ENCODE data around the gene ANKRD40.

Gene ANKRD40

DNA sequence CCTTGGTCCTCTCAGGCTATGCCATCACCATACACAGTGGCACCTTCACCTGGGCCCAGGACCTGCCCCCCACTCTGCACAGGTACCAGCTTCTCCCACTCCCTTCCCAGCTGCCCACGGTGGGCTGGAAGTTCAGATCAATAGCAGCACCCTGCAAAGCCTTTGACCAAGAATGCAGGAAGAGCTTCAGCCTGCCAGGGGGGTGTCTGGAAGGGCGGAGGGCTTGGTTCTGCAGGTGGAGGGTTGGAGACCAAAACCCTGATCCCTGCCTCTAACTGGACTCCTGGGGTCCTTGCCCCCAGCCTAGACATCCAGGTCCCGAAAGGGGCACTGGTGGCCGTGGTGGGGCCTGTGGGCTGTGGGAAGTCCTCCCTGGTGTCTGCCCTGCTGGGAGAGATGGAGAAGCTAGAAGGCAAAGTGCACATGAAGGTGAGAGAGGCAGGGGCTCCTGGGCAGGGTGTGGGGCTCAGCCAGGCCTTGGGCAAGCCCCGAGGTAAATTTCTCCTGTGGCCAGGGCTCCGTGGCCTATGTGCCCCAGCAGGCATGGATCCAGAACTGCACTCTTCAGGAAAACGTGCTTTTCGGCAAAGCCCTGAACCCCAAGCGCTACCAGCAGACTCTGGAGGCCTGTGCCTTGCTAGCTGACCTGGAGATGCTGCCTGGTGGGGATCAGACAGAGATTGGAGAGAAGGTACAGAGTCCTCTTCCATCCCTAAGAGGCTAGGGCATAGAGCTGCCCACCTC, 38.7 kb downstream of the ANKRD40 start:
- ATAC-seq, result no peak; the same call in 2 of the 3 replicates
- TF ChIP-seq, protein P1, sequence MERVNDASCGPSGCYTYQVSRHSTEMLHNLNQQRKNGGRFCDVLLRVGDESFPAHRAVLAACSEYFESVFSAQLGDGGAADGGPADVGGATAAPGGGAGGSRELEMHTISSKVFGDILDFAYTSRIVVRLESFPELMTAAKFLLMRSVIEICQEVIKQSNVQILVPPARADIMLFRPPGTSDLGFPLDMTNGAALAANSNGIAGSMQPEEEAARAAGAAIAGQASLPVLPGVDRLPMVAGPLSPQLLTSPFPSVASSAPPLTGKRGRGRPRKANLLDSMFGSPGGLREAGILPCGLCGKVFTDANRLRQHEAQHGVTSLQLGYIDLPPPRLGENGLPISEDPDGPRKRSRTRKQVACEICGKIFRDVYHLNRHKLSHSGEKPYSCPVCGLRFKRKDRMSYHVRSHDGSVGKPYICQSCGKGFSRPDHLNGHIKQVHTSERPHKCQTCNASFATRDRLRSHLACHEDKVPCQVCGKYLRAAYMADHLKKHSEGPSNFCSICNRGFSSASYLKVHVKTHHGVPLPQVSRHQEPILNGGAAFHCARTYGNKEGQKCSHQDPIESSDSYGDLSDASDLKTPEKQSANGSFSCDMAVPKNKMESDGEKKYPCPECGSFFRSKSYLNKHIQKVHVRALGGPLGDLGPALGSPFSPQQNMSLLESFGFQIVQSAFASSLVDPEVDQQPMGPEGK (CRISPR knock-in tag; IDR thresholded peaks at IDR 0.05; ENCODE audit: borderline replicate concordance), result no peak
- TF ChIP-seq, protein P2, sequence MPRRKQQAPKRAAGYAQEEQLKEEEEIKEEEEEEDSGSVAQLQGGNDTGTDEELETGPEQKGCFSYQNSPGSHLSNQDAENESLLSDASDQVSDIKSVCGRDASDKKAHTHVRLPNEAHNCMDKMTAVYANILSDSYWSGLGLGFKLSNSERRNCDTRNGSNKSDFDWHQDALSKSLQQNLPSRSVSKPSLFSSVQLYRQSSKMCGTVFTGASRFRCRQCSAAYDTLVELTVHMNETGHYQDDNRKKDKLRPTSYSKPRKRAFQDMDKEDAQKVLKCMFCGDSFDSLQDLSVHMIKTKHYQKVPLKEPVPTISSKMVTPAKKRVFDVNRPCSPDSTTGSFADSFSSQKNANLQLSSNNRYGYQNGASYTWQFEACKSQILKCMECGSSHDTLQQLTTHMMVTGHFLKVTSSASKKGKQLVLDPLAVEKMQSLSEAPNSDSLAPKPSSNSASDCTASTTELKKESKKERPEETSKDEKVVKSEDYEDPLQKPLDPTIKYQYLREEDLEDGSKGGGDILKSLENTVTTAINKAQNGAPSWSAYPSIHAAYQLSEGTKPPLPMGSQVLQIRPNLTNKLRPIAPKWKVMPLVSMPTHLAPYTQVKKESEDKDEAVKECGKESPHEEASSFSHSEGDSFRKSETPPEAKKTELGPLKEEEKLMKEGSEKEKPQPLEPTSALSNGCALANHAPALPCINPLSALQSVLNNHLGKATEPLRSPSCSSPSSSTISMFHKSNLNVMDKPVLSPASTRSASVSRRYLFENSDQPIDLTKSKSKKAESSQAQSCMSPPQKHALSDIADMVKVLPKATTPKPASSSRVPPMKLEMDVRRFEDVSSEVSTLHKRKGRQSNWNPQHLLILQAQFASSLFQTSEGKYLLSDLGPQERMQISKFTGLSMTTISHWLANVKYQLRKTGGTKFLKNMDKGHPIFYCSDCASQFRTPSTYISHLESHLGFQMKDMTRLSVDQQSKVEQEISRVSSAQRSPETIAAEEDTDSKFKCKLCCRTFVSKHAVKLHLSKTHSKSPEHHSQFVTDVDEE (CRISPR knock-in tag; IDR thresholded peaks at IDR 0.05), result no peak
- TF ChIP-seq ARNTL (CRISPR knock-in tag; IDR thresholded peaks at IDR 0.05; ENCODE audit: borderline replicate concordance, low read depth) (no peak), OSR1 (CRISPR knock-in tag; IDR thresholded peaks at IDR 0.05) (no peak), GLIS3 (CRISPR knock-in tag; IDR thresholded peaks at IDR 0.05) (no peak), CSDC2 (CRISPR knock-in tag; IDR thresholded peaks at IDR 0.05) (no peak), TOX (CRISPR knock-in tag; IDR thresholded peaks at IDR 0.05; ENCODE audit: borderline replicate concordance) (no peak), ZNF8 (CRISPR knock-in tag; IDR thresholded peaks at IDR 0.05) (no peak), ZFP30 (CRISPR knock-in tag; IDR thresholded peaks at IDR 0.05) (no peak), ESRRG (CRISPR knock-in tag; IDR thresholded peaks at IDR 0.05) (no peak), ZC3H10 (CRISPR knock-in tag; IDR thresholded peaks at IDR 0.05) (no peak), PPARA (CRISPR knock-in tag; IDR thresholded peaks at IDR 0.05; ENCODE audit: borderline replicate concordance) (no peak), ZNF565 (CRISPR knock-in tag; conservative IDR thresholded peaks at IDR 0.05; ENCODE audit: low read depth) (no peak), ISL1 (CRISPR knock-in tag; IDR thresholded peaks at IDR 0.05) (no peak), TCF4 (CRISPR knock-in tag; IDR thresholded peaks at IDR 0.05; ENCODE audit: borderline replicate concordance) (no peak), ZNF70 (CRISPR knock-in tag; IDR thresholded peaks at IDR 0.05) (no peak)
- TF ChIP-seq, protein P3, sequence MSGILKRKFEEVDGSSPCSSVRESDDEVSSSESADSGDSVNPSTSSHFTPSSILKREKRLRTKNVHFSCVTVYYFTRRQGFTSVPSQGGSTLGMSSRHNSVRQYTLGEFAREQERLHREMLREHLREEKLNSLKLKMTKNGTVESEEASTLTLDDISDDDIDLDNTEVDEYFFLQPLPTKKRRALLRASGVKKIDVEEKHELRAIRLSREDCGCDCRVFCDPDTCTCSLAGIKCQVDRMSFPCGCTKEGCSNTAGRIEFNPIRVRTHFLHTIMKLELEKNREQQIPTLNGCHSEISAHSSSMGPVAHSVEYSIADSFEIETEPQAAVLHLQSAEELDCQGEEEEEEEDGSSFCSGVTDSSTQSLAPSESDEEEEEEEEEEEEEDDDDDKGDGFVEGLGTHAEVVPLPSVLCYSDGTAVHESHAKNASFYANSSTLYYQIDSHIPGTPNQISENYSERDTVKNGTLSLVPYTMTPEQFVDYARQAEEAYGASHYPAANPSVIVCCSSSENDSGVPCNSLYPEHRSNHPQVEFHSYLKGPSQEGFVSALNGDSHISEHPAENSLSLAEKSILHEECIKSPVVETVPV (CRISPR knock-in tag; IDR thresholded peaks at IDR 0.05), result no peak
- TF ChIP-seq, protein P4, sequence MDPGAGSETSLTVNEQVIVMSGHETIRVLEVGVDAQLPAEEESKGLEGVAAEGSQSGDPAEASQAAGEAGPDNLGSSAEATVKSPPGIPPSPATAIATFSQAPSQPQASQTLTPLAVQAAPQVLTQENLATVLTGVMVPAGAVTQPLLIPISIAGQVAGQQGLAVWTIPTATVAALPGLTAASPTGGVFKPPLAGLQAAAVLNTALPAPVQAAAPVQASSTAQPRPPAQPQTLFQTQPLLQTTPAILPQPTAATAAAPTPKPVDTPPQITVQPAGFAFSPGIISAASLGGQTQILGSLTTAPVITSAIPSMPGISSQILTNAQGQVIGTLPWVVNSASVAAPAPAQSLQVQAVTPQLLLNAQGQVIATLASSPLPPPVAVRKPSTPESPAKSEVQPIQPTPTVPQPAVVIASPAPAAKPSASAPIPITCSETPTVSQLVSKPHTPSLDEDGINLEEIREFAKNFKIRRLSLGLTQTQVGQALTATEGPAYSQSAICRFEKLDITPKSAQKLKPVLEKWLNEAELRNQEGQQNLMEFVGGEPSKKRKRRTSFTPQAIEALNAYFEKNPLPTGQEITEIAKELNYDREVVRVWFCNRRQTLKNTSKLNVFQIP (CRISPR knock-in tag; IDR thresholded peaks at IDR 0.05; ENCODE audit: borderline replicate concordance, low read depth), result no peak

DNA sequence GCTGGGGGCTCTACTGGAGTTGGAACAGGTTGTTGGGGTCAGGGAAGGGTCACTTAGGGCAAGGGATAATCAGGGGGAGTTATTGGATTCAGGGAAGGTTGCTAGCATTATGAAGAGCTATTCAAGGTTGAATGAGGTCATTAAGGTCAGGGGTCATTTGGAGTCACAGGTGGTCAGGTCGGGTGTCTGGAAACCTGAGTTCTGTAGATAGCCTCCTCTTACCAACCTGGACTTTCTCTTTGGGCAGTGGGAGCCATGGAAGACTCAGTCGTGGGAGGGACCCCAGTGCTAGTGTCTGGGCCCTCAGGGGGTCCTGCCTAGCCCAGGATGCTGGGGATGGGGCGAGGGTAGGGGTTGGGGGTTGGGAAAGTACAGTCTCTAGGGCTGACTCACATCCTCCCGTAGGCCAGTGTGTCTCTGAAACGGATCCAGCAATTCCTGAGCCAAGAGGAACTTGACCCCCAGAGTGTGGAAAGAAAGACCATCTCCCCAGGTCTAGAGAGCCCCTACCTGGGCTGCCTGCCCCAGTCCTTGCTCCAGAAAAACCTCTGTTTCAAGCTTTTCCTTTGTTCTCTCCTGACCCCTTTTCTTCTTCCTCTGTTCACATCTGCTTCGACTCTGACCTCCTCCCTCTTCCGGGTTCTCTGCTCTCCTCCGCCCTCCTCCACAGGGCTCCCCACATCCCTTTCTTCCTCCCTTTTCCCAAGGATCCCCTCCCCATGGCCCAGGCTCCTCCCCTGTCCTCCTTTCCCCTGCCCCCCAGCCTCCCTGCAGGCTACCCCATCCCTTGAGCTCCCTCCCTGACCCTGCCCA, 39.5 kb downstream of the ANKRD40 start:
- peak; percentile 41 for ATAC-seq
- TF ChIP-seq ZC3H10 (CRISPR knock-in tag; IDR thresholded peaks at IDR 0.05) (no peak), ZNF565 (CRISPR knock-in tag; conservative IDR thresholded peaks at IDR 0.05; ENCODE audit: low read depth) (no peak), ZFP30 (CRISPR knock-in tag; IDR thresholded peaks at IDR 0.05) (no peak), ARNTL (CRISPR knock-in tag; IDR thresholded peaks at IDR 0.05; ENCODE audit: borderline replicate concordance, low read depth) (no peak), OSR1 (CRISPR knock-in tag; IDR thresholded peaks at IDR 0.05) (no peak), ZNF70 (CRISPR knock-in tag; IDR thresholded peaks at IDR 0.05) (no peak), TCF4 (CRISPR knock-in tag; IDR thresholded peaks at IDR 0.05; ENCODE audit: borderline replicate concordance) (no peak), SNAI2 (CRISPR knock-in tag; IDR thresholded peaks at IDR 0.05) (no peak), RARB (CRISPR knock-in tag; IDR thresholded peaks at IDR 0.05) (no peak), ESRRG (CRISPR knock-in tag; IDR thresholded peaks at IDR 0.05) (no peak), PPARA (CRISPR knock-in tag; IDR thresholded peaks at IDR 0.05; ENCODE audit: borderline replicate concordance) (no peak), BACH2 (CRISPR knock-in tag; IDR thresholded peaks at IDR 0.05; ENCODE audit: borderline replicate concordance) (no peak), GLIS3 (CRISPR knock-in tag; IDR thresholded peaks at IDR 0.05) (no peak; the same call in 1 of the 2 replicates), TOX (CRISPR knock-in tag; IDR thresholded peaks at IDR 0.05; ENCODE audit: borderline replicate concordance) (no peak), ZNF8 (CRISPR knock-in tag; IDR thresholded peaks at IDR 0.05) (no peak)
- TF ChIP-seq, protein P3 (CRISPR knock-in tag; IDR thresholded peaks at IDR 0.05), result no peak
- TF ChIP-seq, protein P1 (CRISPR knock-in tag; IDR thresholded peaks at IDR 0.05; ENCODE audit: borderline replicate concordance), result no peak
- TF ChIP-seq, protein P4 (CRISPR knock-in tag; IDR thresholded peaks at IDR 0.05; ENCODE audit: borderline replicate concordance, low read depth), result no peak

All from SK-N-SH treated with all-trans-retinoic acid at 6 μM for 48 hours (cell line).